GM19240 (cell line): ENCODE results near the gene NAV2.

Experiments
- DNase-seq: peaks from one replicate; pipeline ENCODE4 v3.0.0; 2011; ENCODE audit warnings: low spot score; ENCODE audit not compliant: insufficient read length

Gene NAV2

DNA sequence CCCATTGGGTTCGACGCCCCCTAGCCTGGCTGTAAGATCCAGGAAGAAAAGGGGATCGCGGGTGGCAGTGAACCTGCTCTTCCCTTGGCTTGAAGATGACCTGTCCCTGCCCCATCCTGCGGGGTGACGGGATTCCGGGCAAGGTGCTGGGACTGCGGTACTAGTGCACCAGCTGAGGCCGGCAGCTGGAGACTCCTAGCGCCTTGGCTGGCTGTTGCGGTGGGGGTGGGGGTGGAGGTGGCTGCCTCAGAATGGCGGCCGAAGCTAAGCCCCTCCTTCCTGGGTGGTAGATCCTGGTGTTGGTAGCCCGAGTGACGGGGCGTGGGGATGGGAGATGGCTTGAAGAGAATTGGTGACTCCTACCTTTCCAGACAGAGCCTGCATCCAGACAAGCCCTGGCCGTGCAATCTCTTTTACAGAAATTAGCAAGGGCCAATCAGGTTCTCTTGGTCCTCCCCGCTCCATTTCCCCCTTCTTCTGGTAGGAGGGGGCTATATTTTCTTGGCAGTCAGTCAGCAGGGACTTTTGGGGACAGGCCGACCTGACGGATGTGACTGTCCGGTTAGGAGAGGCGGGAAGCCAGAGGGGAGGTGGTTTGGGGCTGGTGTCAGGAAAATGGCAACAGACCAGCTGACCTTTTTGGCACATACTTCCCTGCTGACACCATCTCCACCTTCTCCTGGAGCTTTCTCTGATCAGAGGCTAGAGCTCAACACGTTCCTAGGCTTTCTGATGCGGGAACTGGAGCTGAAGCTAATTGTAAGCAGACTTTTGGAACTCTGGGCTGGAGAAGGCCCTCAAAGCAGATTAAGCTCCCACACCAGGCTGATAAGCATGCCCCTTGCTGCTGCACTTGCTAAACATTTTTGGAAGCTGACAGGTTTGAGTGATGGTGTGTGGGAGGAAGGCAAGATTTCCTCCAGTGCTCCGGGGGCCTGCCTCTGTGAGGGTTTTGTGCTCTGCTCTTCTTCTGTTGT, 2.0 kb downstream of the NAV2 start:
- no peak for DNase-seq

- no peak for DNase-seq
Observed at GRCh38 chr11:19715373-19715772, 2.7 kb downstream of the NAV2 start.

DNA sequence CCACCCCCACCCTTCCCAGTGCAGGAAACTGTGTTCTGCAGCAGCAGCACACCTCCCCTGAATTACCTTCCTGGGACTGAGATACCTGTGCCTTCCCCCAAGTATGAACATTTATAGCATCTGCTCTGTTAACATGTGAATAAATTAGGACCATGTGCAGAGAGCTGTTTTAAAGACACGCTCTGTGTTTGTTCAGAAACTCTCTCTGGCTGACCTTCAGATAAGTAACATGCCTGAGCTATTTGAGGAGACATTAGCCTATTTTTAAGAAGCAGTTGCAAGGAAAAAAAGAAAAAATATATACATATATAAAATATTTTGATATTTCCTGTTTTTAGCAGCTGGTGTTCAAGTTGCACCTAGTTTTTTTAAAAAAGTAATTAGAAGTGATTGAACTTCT, 5.4 kb downstream of the NAV2 start:
- no peak for DNase-seq

DNA sequence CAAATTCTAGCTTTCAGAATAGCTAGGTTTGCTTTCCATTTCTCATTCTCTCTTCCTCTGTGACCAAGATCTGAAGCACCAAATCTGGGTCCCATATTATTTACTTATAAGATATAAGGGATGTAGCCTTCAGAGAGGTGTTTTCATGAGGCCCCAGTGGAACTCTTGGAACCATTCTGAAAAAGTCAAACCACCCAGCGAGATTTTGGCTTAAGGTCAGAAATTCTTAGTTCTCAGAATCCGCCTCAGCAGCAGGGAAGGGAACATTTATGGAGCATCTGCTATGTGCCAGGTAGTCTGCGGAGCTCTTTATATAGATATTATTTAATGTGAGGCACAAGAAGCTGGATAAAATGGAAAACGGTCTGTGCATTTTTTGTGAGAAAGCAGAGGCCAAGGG, 6.3 kb downstream of the NAV2 start:
- DNase-seq, result no peak

DNA sequence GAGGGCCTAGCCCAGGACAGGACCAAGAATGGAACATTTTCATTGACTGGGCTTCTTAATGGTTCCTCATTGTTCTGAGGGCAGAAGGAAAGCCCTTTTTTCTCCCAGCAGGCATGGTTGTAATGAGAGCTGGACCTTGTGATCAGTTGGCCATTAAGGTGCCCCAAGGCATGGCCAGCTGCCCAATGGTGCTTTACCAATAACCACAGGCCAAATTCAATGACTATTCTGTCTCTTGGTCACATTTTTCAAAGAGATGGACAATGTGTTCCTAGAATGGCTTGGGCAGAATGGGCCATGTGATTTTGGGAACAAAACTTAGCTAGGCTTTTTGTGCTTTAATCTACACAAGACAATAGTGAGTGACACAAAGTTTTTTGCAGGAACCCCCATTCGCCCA, 7.3 kb downstream of the NAV2 start:
- DNase-seq, result no peak

DNA sequence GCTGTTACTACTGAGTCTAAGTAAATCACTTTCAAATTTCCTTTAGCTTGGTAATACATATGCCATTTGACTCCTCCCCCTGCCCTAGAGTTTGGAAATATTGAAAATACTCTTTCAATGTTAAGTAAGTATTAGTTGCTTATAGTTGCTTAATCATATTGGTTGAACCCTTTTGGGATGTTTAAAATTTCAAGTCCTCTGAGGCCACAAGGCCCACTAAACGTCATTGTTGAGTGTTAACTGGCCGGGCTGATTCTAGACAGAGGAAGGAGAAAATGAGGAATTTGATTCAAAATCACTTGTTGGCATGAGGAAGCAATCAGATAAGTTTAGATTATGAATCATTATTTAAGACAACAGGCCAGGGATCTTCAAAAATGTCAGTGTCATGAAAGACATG, 8.5 kb downstream of the NAV2 start:
- DNase-seq, result no peak

GRCh38 chr11:19722702-19723101, 10.1 kb downstream of the NAV2 start:
- DNase-seq, result no peak

- no peak for DNase-seq
Observed at GRCh38 chr11:19723572-19724342, 11.1 kb downstream of the NAV2 start.

GRCh38 chr11:19724765-19725164, 12.1 kb downstream of the NAV2 start:
- DNase-seq, result no peak

GRCh38 chr11:19725379-19726079, 12.9 kb downstream of the NAV2 start:
- no peak for DNase-seq

DNA sequence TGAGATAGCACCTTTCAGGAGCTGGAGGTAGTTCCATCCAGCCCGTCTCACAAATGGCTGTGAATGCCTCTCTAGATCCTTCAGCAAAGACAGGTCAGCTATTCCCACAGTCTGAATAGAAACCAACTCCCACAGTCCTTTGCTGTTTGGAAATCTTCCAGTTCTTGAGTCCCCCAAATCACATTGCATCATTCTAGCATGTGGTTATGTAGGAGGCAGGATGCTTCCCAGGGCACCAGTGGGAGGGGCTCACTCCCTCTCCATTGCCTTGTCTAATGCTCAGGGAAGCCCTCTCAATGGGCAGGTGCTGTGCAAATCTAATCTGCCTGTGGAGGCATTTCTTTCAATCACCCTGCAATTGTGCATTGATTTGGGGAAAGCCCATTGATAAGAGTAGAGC, 14.6 kb downstream of the NAV2 start:
- no peak for DNase-seq

DNA sequence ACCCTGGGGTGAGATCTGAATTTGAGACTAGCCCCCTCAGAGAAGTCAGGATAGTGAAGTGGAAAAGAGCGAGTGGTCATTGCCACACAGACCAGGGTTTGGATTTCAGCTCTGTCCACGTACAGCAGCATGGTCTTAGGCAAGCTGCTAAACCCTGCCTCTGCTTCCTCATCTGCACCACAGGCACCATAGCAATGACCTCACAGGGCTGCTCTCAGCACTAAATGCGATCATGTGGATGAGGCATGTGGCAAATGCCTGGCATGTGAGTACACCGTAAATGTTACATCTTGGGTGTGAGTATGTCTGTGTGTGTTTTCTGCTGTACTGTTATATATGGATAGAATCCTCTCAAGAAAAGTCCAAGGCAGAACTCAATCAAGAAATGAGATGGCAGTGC, 15.8 kb downstream of the NAV2 start:
- no peak for DNase-seq

DNA sequence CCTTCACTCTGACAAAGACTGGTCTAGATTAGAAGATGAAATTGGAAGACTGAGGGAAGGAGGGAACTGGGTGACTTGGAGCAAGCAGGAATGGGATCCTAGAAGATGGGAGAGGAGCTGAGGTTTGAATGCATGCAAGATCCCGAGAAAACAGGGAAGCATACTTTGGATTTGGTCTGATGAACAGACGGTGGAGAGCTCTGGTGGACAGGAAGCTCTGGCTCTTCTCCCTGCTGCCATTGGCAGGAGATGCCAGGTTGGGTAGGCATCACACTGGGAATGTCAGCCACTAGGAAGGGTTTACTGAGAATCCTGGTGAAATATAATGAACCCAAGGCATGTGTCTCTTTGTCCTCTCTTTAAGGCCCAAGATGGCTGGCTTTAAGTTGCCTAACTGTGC, 16.5 kb downstream of the NAV2 start:
- no peak for DNase-seq

DNA sequence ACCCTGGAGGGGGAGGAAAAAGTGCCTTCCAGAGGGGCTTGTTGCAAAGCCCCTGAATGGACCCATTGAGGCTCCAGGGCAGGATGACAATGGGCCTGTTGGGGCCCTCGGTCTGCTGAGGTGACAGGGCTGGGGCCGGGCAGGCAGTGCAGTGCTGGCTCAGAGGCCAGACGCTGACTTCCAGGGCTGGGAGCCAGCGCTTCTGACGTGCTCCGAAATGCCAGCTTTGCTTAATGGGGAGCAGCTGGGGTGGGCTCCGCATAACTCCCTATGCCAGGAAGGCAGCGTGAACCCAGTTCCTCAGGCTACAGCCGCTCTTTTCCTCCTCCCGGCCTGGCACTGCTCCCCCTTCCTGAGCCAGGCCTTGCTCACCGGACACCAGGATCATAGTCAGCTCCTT, 17.7 kb downstream of the NAV2 start:
- no peak for DNase-seq

GRCh38 chr11:19734171-19734570, 21.5 kb downstream of the NAV2 start:
- DNase-seq, result no peak

GRCh38 chr11:19735157-19735908, 22.7 kb downstream of the NAV2 start:
- DNase-seq, result no peak

- DNase-seq, result no peak
Observed at GRCh38 chr11:19735909-19736498, 23.4 kb downstream of the NAV2 start.

- DNase-seq, result no peak
Observed at GRCh38 chr11:19736831-19737230, 24.2 kb downstream of the NAV2 start.

- no peak for DNase-seq
Observed at GRCh38 chr11:19737575-19737974, 24.9 kb downstream of the NAV2 start.

DNA sequence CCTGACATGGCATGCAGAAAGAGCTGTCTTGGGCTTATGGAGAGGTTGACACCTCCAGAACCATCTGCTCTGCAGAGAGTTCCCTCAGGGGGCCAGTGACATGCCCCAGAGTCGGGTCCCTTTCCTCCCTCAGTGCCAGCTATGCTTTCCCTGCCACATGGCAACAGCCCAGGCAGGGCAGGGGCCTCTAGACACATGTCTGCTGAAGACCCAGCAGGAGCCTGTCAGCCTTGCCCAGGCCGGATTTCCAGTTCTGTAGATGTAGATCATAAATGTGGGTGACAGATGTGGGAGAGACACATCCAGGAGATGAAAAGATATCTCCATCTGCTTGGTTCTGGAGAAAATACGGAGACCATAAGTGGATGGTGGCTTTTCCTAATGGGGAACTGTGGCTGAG, 25.5 kb downstream of the NAV2 start:
- no peak for DNase-seq

- DNase-seq, result no peak
Observed at GRCh38 chr11:19739872-19740271, 27.2 kb downstream of the NAV2 start.
